K562 (cell line): ENCODE results near the gene TNIP1.

Source experiments
- ASH1L ChIP-seq: fragments of 450-650 bp; IDR thresholded peaks from 2 replicates; pipeline ENCODE4 v1.6.1; 2018; ENCODE audit warnings: borderline replicate concordance, mild to moderate bottlenecking, low read depth; ENCODE audit not compliant: partially characterized antibody
- CHD2 ChIP-seq: IDR thresholded peaks from 2 replicates; pipeline ENCODE4 v1.6.1; 2011; ENCODE audit warnings: low read depth, low read length
- CTCF ChIP-seq, 3 experiments: IDR thresholded peaks in 2 of 3; conservative IDR thresholded peaks in 1 of 3; 2 replicates each; pipeline ENCODE4 v1.5.1; 2011 to 2012; ENCODE audit warnings: low read length in 3 of 3, mild to moderate bottlenecking in 3 of 3, control low read depth in 2 of 3, improper control_type of control experiment in 1 of 3, inconsistent platforms in 1 of 3, low read depth in 1 of 3, mixed read lengths in 1 of 3, moderate library complexity in 1 of 3; ENCODE audit not compliant: insufficient read depth in 2 of 3
- DIDO1 ChIP-seq: fragments of 450-650 bp; IDR thresholded peaks from 2 replicates; pipeline ENCODE4 v1.6.1; 2016; ENCODE audit warnings: low read depth, missing biosample characterization, missing genetic modification characterization
- ESRRA ChIP-seq: fragments of 450-650 bp; IDR thresholded peaks from 2 replicates; pipeline ENCODE4 v1.6.1; 2014; ENCODE audit warnings: low read depth, mild to moderate bottlenecking, moderate library complexity, borderline replicate concordance
- FOXP4 ChIP-seq: sonication (generic); formaldehyde crosslinking; IDR thresholded peaks from 2 replicates; pipeline ENCODE4 v1.8.0; 2022; ENCODE audit warnings: mild to moderate bottlenecking, missing genetic modification reagents, borderline replicate concordance
- GABPA ChIP-seq: fragments of 200-800 bp; sonication (Bioruptor generic); conservative IDR thresholded peaks from 2 replicates; pipeline ENCODE4 v1.6.1; 2016; ENCODE audit warnings: low read depth, missing genetic modification characterization, missing compliant biosample characterization
- POLR2A ChIP-seq: fragments of 450-650 bp; conservative IDR thresholded peaks from 2 replicates; pipeline ENCODE4 v1.6.1; 2016
- SRF ChIP-seq, 2 experiments: fragments of 250-450, 450-650 bp in 1 of 2; sonication (Bioruptor Pico) in 1 of 2; sonication (generic) in 1 of 2; formaldehyde crosslinking; IDR thresholded peaks; 2 replicates each; pipeline versions ENCODE4 v1.5.0 to v1.5.1; 2020 to 2022; ENCODE audit warnings: mild to moderate bottlenecking in 1 of 2, missing genetic modification reagents in 1 of 2
- TAF1 ChIP-seq: IDR thresholded peaks from 2 replicates; pipeline ENCODE4 v1.6.1; 2011; ENCODE audit warnings: mild to moderate bottlenecking, low read length, moderate library complexity; ENCODE audit not compliant: insufficient read depth, control insufficient read depth, severe bottlenecking; ENCODE audit errors: extremely low read depth

- TF ChIP-seq SRF (CRISPR knock-in tag; IDR thresholded peaks at IDR 0.05) (no peak), CHD2 (no peak), CTCF (IDR thresholded peaks at IDR 0.05 in 2 of 3, conservative IDR thresholded peaks at IDR 0.05 in 1 of 3; ENCODE audit: insufficient read depth in 2 of 3, low read depth in 1 of 3, low read length in 3 of 3) (no peak), POLR2A (no peak), FOXP4 (CRISPR knock-in tag) (no peak), ESRRA (no peak), GABPA (tag) (no peak), ASH1L (no peak), DIDO1 (no peak), TAF1 (no peak)
Measured at GRCh38 chr5:151125421-151125820, 44.6 kb upstream of the TNIP1 start.
